Stomach (tissue), 9 donors: ENCODE results near the gene RABGAP1L. TPM values are rescaled to one million over a fixed set of nuclear protein-coding genes. Genes with fewer than 3 reads are reported as not detected.

ENCODE experiments used
- DNase-seq, 2 donors: peaks; one replicate each; pipeline versions ENCODE4 v3.0.0 to v3.0.0-alpha.2; 2013 to 2019
- H3K27ac ChIP-seq, 5 donors: fragments of 200-600 bp in 4 of 5; sonication (generic) in 4 of 5; one replicate each; pipeline ENCODE4 v1.5.1; 2013 to 2019; ENCODE audit warnings: mild to moderate bottlenecking in 1 of 5, moderate library complexity in 1 of 5
- H3K27me3 ChIP-seq, 3 donors: fragments of 200-600 bp; sonication (generic); one replicate each; pipeline ENCODE4 v1.5.1; 2017 to 2019; ENCODE audit warnings: mixed run types in 1 of 3
- H3K36me3 ChIP-seq, 4 donors: fragments of 200-600 bp; sonication (generic); 1 replicate in 3 of 4; 2 replicates in 1 of 4; pipeline ENCODE4 v1.5.1; 2016 to 2019
- H3K4me1 ChIP-seq, 4 donors: fragments of 200-600 bp; sonication (generic); one replicate each; pipeline ENCODE4 v1.5.1; 2016 to 2019
- H3K4me3 ChIP-seq, 4 donors: fragments of 200-600 bp; sonication (generic) in 3 of 4; one replicate each; pipeline ENCODE4 v1.5.1; 2016 to 2019; ENCODE audit warnings: mild to moderate bottlenecking in 1 of 4
- H3K9me3 ChIP-seq, 4 donors: fragments of 200-600 bp; sonication (generic); one replicate each; pipeline ENCODE4 v1.5.1; 2016 to 2019
- EP300 ChIP-seq: sonication (generic); formaldehyde crosslinking; IDR thresholded peaks from one replicate; pipeline ENCODE4 v1.6.1; 2017; ENCODE audit warnings: antibody characterized with exemption
- POLR2A ChIP-seq, 4 donors: fragments of 450-650 bp; IDR thresholded peaks; one replicate each; pipeline ENCODE4 v1.6.1; 2016; ENCODE audit warnings: antibody characterized with exemption in 4 of 4, control low read depth in 2 of 4, mild to moderate bottlenecking in 1 of 4, moderate library complexity in 1 of 4
- POLR2AphosphoS5 ChIP-seq, 3 donors: sonication (generic); formaldehyde crosslinking; IDR thresholded peaks; one replicate each; pipeline ENCODE4 v1.6.1; 2016; ENCODE audit warnings: antibody characterized with exemption in 3 of 3
- WGBS, 5 donors: extraction: QIAGEN DNeasy Blood & Tissue Kit in 3 of 5; methylation state at CpG; one replicate each; pipeline versions ENCODE4 v1.1.5 to v1.1.7; 2013 to 2018; 5-methylcytosine and 5-hydroxymethylcytosine counted together
- intact Hi-C: fragments of 100-400 bp; cut with DNase I; formaldehyde crosslinking; loops from one replicate; pipeline ENCODE4 v1.15.1; 2023; ENCODE audit warnings: low total_unique reads
- polyA plus RNA-seq, 3 donors: library from polyadenylated mRNA; stranded (reverse); fragments of 200-250 nt; gene quantifications; one replicate each; pipeline ENCODE4 v1.2.3, GENCODE V29; 2013
- total RNA-seq, 5 donors: library from RNA; depleted of rRNA; stranded (reverse); fragments of >200 nt; gene quantifications; one replicate each; pipeline versions ENCODE4 v1.1.0 to v1.2.3, GENCODE V29; 2014 to 2016
- TF ChIP-seq, protein P1 (sequence below), 7 experiments: fragments of 450-650 bp in 4 of 7; fragments of 200-600 bp in 3 of 7; sonication (generic) in 3 of 7; IDR thresholded peaks; one replicate each; pipeline ENCODE4 v1.5.1; 2016 to 2019; ENCODE audit warnings: antibody characterized with exemption in 7 of 7, control low read depth in 2 of 7, mild to moderate bottlenecking in 1 of 7
- donor health status: healthy with polysubstance abuse.
- donor health status: Bipolar disorder and iron deficiency.
- donor health status: healthy.

The RABGAP1L gene
- total and polyA plus RNA-seq, 8 donors: 14.2 to 238 (median 57.9) TPM

DNA sequence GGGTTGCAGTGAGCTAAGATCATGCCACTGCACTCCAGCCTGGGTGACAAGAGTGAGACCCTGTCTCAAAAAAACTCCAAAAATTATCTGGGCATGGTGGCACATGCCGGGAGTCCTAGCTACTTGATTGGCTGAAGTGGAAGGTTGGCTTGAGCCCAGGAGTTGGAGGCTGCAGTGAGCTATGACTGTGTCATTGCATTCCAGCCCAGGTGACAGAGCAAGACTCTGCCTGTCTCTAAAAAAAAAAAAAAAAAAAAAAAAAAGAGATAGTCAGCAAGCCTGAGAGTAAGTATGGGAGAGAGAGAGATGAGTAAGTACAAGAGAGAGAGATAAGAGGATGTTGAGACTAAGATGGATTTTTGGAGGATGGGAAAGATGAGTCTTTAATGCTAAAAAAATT is 659.6 kb downstream of the RABGAP1L start:
- TF ChIP-seq, protein P1, sequence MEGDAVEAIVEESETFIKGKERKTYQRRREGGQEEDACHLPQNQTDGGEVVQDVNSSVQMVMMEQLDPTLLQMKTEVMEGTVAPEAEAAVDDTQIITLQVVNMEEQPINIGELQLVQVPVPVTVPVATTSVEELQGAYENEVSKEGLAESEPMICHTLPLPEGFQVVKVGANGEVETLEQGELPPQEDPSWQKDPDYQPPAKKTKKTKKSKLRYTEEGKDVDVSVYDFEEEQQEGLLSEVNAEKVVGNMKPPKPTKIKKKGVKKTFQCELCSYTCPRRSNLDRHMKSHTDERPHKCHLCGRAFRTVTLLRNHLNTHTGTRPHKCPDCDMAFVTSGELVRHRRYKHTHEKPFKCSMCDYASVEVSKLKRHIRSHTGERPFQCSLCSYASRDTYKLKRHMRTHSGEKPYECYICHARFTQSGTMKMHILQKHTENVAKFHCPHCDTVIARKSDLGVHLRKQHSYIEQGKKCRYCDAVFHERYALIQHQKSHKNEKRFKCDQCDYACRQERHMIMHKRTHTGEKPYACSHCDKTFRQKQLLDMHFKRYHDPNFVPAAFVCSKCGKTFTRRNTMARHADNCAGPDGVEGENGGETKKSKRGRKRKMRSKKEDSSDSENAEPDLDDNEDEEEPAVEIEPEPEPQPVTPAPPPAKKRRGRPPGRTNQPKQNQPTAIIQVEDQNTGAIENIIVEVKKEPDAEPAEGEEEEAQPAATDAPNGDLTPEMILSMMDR (IDR thresholded peaks at IDR 0.05): no peak
- no peak for TF ChIP-seq POLR2AphosphoS5 (IDR thresholded peaks at IDR 0.05)
- no peak for TF ChIP-seq EP300
- no peak for TF ChIP-seq POLR2A (IDR thresholded peaks at IDR 0.05)
- intact Hi-C loops: no loop called here
- Histone ChIP-seq H3K36me3 (no peaks in the 10 kb centered on the region), H3K9me3 (no peaks in the 10 kb centered on the region), H3K4me3 (no peak overlapping the region), H3K27me3 (no peaks in the 10 kb centered on the region), H3K4me1 (no peaks in the 10 kb centered on the region), H3K27ac (no peak overlapping the region)
- WGBS, 5 donors: 73 to 100% (median 95%) methylated on average over 1 of the region's 1 CpG
- no peak for DNase-seq

DNA sequence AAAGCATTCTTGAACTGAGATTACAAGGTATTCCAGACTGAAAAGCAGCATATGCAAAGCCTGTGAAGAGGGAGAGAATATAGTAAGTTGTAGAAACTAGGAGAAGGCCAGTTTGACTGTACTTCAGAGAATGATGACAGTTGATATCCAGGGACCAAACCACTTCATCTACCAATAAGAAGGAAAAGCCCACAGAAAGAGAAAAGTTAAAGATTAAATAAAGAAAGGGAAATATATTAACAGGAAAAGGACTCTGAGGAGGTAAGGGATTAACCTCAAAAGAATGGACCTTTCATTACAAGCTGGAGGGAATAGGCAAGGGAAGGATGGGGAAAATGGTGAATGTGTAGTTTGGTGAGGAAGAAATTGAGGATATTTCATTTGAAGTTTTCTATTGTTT is 660.3 kb downstream of the RABGAP1L start:
- H3K4me1 ChIP-seq: no peaks in the 10 kb centered on the region
- H3K27me3 ChIP-seq: no peaks in the 10 kb centered on the region
- no peak overlapping the region for H3K4me3 ChIP-seq
- intact Hi-C loops: no loop called here
- H3K36me3 ChIP-seq: no peaks in the 10 kb centered on the region
- H3K9me3 ChIP-seq: no peaks in the 10 kb centered on the region
- H3K27ac ChIP-seq: no peak overlapping the region
- no peak for TF ChIP-seq EP300
- TF ChIP-seq, protein P1 (IDR thresholded peaks at IDR 0.05): no peak
- no peak for DNase-seq

DNA sequence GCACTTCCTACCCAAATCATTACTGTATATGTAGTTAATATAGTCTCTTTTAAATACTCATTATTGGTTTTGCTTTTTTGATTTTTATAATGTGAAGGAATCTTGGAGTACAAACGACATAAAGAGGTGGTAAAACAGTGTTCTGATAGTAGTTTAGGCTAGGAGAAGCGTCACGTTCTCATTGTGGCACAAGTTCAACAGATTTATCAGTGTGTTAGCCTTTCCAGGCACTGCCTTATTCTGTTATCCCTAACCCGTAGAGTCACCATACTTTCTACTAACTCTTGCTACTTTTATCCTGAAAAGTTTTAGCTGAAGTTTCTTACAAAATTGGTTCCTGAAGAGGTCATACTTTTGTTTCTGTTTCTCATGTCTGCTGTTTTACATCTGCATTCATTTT is 665.8 kb downstream of the RABGAP1L start:
- Histone ChIP-seq H3K4me3 (no peak overlapping the region), H3K27me3 (no peaks in the 10 kb centered on the region), H3K4me1 (no peaks in the 10 kb centered on the region), H3K27ac (no peak overlapping the region), H3K9me3 (no peaks in the 10 kb centered on the region), H3K36me3 (peaks cover 0 to 9% (median 0%) of the 10 kb centered on the region in 4 donors)
- WGBS, 5 donors: 45 to 61% (median 54%) methylated on average over 4 of the region's 4 CpGs
- no peak for DNase-seq
- intact Hi-C loops: no loop called here
- TF ChIP-seq POLR2AphosphoS5 (IDR thresholded peaks at IDR 0.05) (no peak), POLR2A (IDR thresholded peaks at IDR 0.05) (no peak), EP300 (no peak)
- TF ChIP-seq, protein P1 (IDR thresholded peaks at IDR 0.05): no peak

DNA sequence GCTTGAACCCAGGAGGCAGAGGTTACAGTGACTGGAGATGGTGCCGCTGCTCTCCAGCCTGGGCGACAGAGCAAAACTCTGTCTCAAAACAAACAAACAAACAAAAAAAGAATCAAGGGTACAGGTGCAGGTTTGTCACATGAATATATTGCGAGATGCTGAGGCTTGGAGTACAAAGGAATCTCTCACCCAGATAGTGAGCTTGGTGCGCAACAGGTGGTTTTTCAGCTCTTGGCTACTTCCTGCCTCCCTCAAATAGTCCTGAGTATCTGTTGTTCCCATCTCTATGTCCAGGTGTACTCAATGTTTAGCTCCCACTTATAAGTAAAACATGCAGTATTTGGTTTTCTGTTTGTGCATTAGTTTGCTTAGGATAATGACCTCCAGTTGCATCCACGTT is 666.5 kb downstream of the RABGAP1L start:
- intact Hi-C loops: no loop called here
- H3K4me3 ChIP-seq: no peak overlapping the region
- WGBS, 5 donors: 84 to 96% (median 94%) methylated on average over 5 of the region's 5 CpGs
- TF ChIP-seq POLR2A (IDR thresholded peaks at IDR 0.05) (no peak), POLR2AphosphoS5 (IDR thresholded peaks at IDR 0.05) (no peak), EP300 (no peak)
- TF ChIP-seq, protein P1 (IDR thresholded peaks at IDR 0.05): no peak
- no peaks in the 10 kb centered on the region for H3K4me1 ChIP-seq
- no peak overlapping the region for H3K27ac ChIP-seq
- H3K36me3 ChIP-seq: peaks cover 0 to 9% (median 0%) of the 10 kb centered on the region in 4 donors
- no peak for DNase-seq
- H3K27me3 ChIP-seq: no peaks in the 10 kb centered on the region
- no peaks in the 10 kb centered on the region for H3K9me3 ChIP-seq
